ENCODE results near the gene CCM2L.

DNA sequence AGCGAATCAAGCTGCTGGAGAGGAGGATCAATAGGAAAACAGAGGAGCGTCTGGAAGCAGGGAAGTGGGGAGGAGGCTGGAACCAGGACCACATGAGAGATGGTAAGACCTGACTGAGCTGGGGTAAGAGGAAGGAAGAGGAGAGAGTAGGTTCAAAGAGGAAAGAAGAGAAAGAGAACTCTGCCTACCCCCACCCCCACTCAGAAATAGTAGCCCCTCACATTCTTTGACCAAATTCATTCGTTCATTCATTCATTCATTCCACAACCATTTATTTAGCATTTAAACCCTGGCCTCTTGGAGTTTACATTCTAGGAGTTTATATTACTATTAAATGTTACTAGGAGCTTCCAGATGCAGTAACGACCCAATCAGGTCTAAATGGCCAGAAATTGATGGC, 26.0 kb downstream of the CCM2L start:
- TF ChIP-seq EZH2phosphoT487 (IDR thresholded peaks at IDR 0.05; ENCODE audit: borderline replicate concordance, low read length) (no peak), CTCF (IDR thresholded peaks at IDR 0.05; ENCODE audit: low read depth, low read length, poor library complexity, severe bottlenecking) (no peak)
